A549 (cell line): ENCODE results near the gene DDX31. TPM values are rescaled to one million over a fixed set of nuclear protein-coding genes. Genes with fewer than 3 reads are reported as not detected.
A peak's percentile ranks its signal among the peaks of the same experiment; 100 is the strongest.

ENCODE experiments used
- ATAC-seq, 2 experiments: fragments of 200-7000 bp in 1 of 2; fragments of >200 bp in 1 of 2; cut with Nextera tagmentation in 1 of 2; cut with Tn5 transposase in 1 of 2; 3 replicates each; pipeline versions ENCODE4 v1.8.0 to v1.9.1; 2018 to 2020; ENCODE audit warnings: mild to moderate bottlenecking in 1 of 2, moderate library complexity in 1 of 2
- CTCF ChIA-PET: fragments of 300-600 bp; sonication (Branson Sonifier 250); formaldehyde crosslinking; extraction: SDS; loops from one replicate; lab custom pipeline; 2021; ENCODE audit warnings: antibody characterized with exemption, inconsistent platforms; lab: Yijun Ruan, JAX
- POLR2A ChIA-PET: fragments of 350-600 bp; formaldehyde crosslinking; extraction: SDS; loops from one replicate; lab custom pipeline; 2021; ENCODE audit warnings: antibody characterized with exemption, inconsistent platforms; lab: Yijun Ruan, JAX
- DNase-seq, 2 experiments: peaks; one replicate each; pipeline versions ENCODE4 v3.0.0 to v3.0.0-alpha.2; 2011 to 2016; ENCODE audit warnings: low read depth in 1 of 2, low spot score in 1 of 2
- FAIRE-seq: peaks from 2 replicates; lab custom pipeline; 2011; peaks lifted over from hg19 to GRCh38; lab: Jason Lieb, UNC
- H3K27ac ChIP-seq, 2 experiments: fragments of >200 bp; sonication (Bioruptor Twin); formaldehyde crosslinking; 3 replicates each; pipeline ENCODE4 v1.5.1; 2016 to 2017
- H3K4me1 ChIP-seq: fragments of >200 bp; sonication (Bioruptor Twin); formaldehyde crosslinking; 3 replicates; pipeline ENCODE4 v1.6.1; 2016
- H3K4me2 ChIP-seq: fragments of >200 bp; sonication (Bioruptor Twin); formaldehyde crosslinking; 3 replicates; pipeline ENCODE4 v1.6.1; 2016
- H3K4me3 ChIP-seq: fragments of >200 bp; sonication (Bioruptor Twin); formaldehyde crosslinking; 3 replicates; pipeline ENCODE4 v1.5.1; 2016
- H3K9me3 ChIP-seq: fragments of >200 bp; sonication (Bioruptor Twin); formaldehyde crosslinking; 3 replicates; pipeline ENCODE4 v1.6.1; 2016
- CBX2 ChIP-seq: fragments of 200-600 bp; sonication (generic); IDR thresholded peaks from 2 replicates; pipeline ENCODE4 v1.6.1; 2016; ENCODE audit warnings: low read depth, mild to moderate bottlenecking, borderline replicate concordance
- CBX8 ChIP-seq: fragments of 200-600 bp; sonication (generic); IDR thresholded peaks from 2 replicates; pipeline ENCODE4 v1.6.1; 2016
- CHD4 ChIP-seq: fragments of 200-600 bp; sonication (generic); IDR thresholded peaks from 2 replicates; pipeline ENCODE4 v1.6.1; 2016; ENCODE audit warnings: antibody characterized with exemption, mild to moderate bottlenecking, borderline replicate concordance
- CTCF ChIP-seq: fragments of >200 bp; sonication (Bioruptor Twin); formaldehyde crosslinking; IDR thresholded peaks from 3 replicates; pipeline ENCODE4 v1.5.1; 2016
- EP300 ChIP-seq, 2 experiments: fragments of >200 bp; sonication (Bioruptor Twin); formaldehyde crosslinking; IDR thresholded peaks; 2 replicates in 1 of 2; 3 replicates in 1 of 2; pipeline ENCODE4 v1.6.1; 2016 to 2017
- FOSL2 ChIP-seq, 2 experiments: fragments of 450-650 bp in 1 of 2; fragments of >200 bp in 1 of 2; sonication (Bioruptor Twin) in 1 of 2; formaldehyde crosslinking; IDR thresholded peaks; 2 replicates each; pipeline versions ENCODE4 v1.5.0 to v1.6.1; 2016 to 2020; ENCODE audit warnings: mild to moderate bottlenecking in 1 of 2, moderate library complexity in 1 of 2
- HDAC2 ChIP-seq: fragments of 200-600 bp; sonication (generic); IDR thresholded peaks from 2 replicates; pipeline ENCODE4 v1.6.1; 2016
- HOXB13 ChIP-seq: fragments of 250-450 bp; sonication (Bioruptor Pico); IDR thresholded peaks from 2 replicates; pipeline ENCODE4 v1.5.0; 2020; ENCODE audit warnings: low read depth, mild to moderate bottlenecking, moderate library complexity
- JUNB ChIP-seq: fragments of >200 bp; sonication (Bioruptor Twin); formaldehyde crosslinking; IDR thresholded peaks from 2 replicates; pipeline ENCODE4 v1.6.1; 2016
- KDM1A ChIP-seq: fragments of 200-600 bp; sonication (generic); IDR thresholded peaks from 2 replicates; pipeline ENCODE4 v1.6.1; 2016; ENCODE audit warnings: low read depth, mild to moderate bottlenecking
- MAFK ChIP-seq: fragments of 450-650 bp; IDR thresholded peaks from 2 replicates; pipeline ENCODE4 v1.6.1; 2014; ENCODE audit not compliant: partially characterized antibody
- MAZ ChIP-seq: fragments of 150-350 bp; IDR thresholded peaks from 2 replicates; pipeline ENCODE4 v1.6.1; 2014; ENCODE audit warnings: antibody characterized with exemption, low read depth, low read length, borderline replicate concordance
- NPAS2 ChIP-seq: fragments of 250-450 bp; sonication (Bioruptor Pico); IDR thresholded peaks from 2 replicates; pipeline ENCODE4 v1.8.0; 2022; ENCODE audit warnings: mild to moderate bottlenecking, moderate library complexity, borderline replicate concordance
- RNF2 ChIP-seq: fragments of 200-600 bp; sonication (generic); IDR thresholded peaks from 2 replicates; pipeline ENCODE4 v1.6.1; 2016; ENCODE audit warnings: low read depth, mild to moderate bottlenecking, antibody characterized with exemption, moderate library complexity, borderline replicate concordance
- SMC3 ChIP-seq: fragments of >200 bp; sonication (Bioruptor Twin); formaldehyde crosslinking; IDR thresholded peaks from 3 replicates; pipeline ENCODE4 v1.6.1; 2018; ENCODE audit warnings: inconsistent platforms
- ZC3H11A ChIP-seq: fragments of 450-650 bp; IDR thresholded peaks from 2 replicates; pipeline ENCODE4 v1.6.1; 2014; ENCODE audit warnings: antibody characterized with exemption, mild to moderate bottlenecking
- ZFP36 ChIP-seq: fragments of 450-650 bp; IDR thresholded peaks from 2 replicates; pipeline ENCODE4 v1.6.1; 2014; ENCODE audit warnings: borderline replicate concordance; ENCODE audit not compliant: partially characterized antibody
- ZSCAN20 ChIP-seq: fragments of 250-450 bp; sonication (Bioruptor Pico); IDR thresholded peaks from 2 replicates; pipeline ENCODE4 v1.8.0; 2022; ENCODE audit warnings: mild to moderate bottlenecking, moderate library complexity
- WGBS: methylation state at CpG from one replicate; pipeline ENCODE4 v1.1.6; 2017; ENCODE audit errors: missing lambda C conversion rate; 5-methylcytosine and 5-hydroxymethylcytosine counted together
- polyA plus RNA-seq, 4 experiments: library from polyadenylated mRNA; depleted of rRNA in 3 of 4; stranded (reverse); fragments of >200 nt; fragmentation: RNase III in 1 of 4; extraction: RNeasy Plus Mini Kit Qiagen cat#74134 plus additional on column Dnase treatment in 1 of 4; gene quantifications; 2 replicates in 3 of 4; 3 replicates in 1 of 4; pipeline ENCODE4 v1.2.3, GENCODE V29; 2011 to 2017
- TF ChIP-seq, protein P1 (sequence below): fragments of 250-450 bp; sonication (Bioruptor Pico); IDR thresholded peaks from 2 replicates; pipeline ENCODE4 v1.5.0; 2020; ENCODE audit warnings: low read depth, mild to moderate bottlenecking, moderate library complexity
- TF ChIP-seq, protein P2 (sequence below): IDR thresholded peaks from 2 replicates; pipeline ENCODE4 v1.6.1; 2012; ENCODE audit warnings: low read depth, borderline replicate concordance
- TF ChIP-seq, protein P3 (sequence below): fragments of >200 bp; sonication (Bioruptor Twin); formaldehyde crosslinking; IDR thresholded peaks from 3 replicates; pipeline ENCODE4 v1.6.1; 2016

The DDX31 gene
- polyA plus RNA-seq, 2 of the 4 experiments (the other 2 are of a cell fraction) = 20.0 to 30.1 TPM

DNA sequence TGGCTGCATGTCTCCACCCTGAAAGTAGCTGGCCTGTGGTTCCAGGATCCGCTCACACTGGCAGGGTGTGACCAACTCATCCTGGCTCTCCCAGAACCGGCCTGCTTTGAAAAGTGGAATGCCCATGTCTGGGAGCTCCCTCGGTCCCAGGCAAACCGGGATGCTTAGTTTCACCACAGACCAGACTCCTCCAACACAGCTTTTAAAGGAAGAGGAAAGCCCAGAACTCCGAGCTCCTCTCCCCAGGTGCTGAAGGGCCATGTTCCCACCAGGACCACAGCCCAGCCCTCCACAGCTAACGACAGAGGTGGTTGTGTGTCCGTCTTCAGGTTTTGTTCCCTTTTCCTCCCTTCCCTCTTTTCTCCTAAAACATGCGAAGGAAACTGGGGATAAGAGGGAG is 38.5 kb upstream of the DDX31 start (continued):
- TF ChIP-seq FOSL2 (IDR thresholded peaks at IDR 0.05) (no peak), FOSL2 (CRISPR knock-in tag; IDR thresholded peaks at IDR 0.05) (no peak), HDAC2 (no peak), ZSCAN20 (CRISPR knock-in tag) (no peak), ZC3H11A (no peak), CHD4 (no peak)

- Histone ChIP-seq H3K4me3 (no peak overlapping the region), H3K4me1 (no peaks in the 10 kb centered on the region), H3K27ac (no peak overlapping the region), H3K4me2 (no peak overlapping the region), H3K9me3 (peaks cover 33% of the 10 kb centered on the region)
- FAIRE-seq (no peak), ATAC-seq (no peak), DNase-seq (no peak)
- TF ChIP-seq CTCF (no peak), MAZ (no peak), EP300 (IDR thresholded peaks at IDR 0.05) (no peak), RNF2 (no peak), NPAS2 (CRISPR knock-in tag) (no peak), JUNB (no peak), CBX8 (no peak), MAFK (no peak), CBX2 (no peak)
- TF ChIP-seq, protein P1, sequence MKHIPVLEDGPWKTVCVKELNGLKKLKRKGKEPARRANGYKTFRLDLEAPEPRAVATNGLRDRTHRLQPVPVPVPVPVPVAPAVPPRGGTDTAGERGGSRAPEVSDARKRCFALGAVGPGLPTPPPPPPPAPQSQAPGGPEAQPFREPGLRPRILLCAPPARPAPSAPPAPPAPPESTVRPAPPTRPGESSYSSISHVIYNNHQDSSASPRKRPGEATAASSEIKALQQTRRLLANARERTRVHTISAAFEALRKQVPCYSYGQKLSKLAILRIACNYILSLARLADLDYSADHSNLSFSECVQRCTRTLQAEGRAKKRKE = no peak
- TF ChIP-seq, protein P2, sequence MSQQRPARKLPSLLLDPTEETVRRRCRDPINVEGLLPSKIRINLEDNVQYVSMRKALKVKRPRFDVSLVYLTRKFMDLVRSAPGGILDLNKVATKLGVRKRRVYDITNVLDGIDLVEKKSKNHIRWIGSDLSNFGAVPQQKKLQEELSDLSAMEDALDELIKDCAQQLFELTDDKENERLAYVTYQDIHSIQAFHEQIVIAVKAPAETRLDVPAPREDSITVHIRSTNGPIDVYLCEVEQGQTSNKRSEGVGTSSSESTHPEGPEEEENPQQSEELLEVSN = no peak
- CTCF ChIA-PET = interaction anchor here (0.6 kb wide), 2 partner anchors 10 to 53 kb away, joined by 3 read pairs; no protein-coding TSS in a partner anchor
- WGBS = 1% methylated on average over 2 of the region's 2 CpGs
- POLR2A ChIA-PET = no interaction called here
Measured at GRCh38 chr9:132703336-132703735, 33.6 kb upstream of the DDX31 start.

- H3K4me1 ChIP-seq = no peaks in the 10 kb centered on the region
- no peak overlapping the region for H3K4me3 ChIP-seq
- FAIRE-seq = no peak
- WGBS = 9% methylated on average over 1 of the region's 1 CpG
- POLR2A ChIA-PET = no interaction called here
- no peak overlapping the region for H3K27ac ChIP-seq
- CTCF ChIA-PET = interaction anchor here (0.6 to 0.8 kb wide), 3 partner anchors 10 to 26 kb away, joined by 3 read pairs; no protein-coding TSS in a partner anchor
- no peak for ATAC-seq
- no peak for TF ChIP-seq HOXB13
- peak; percentile 92 for TF ChIP-seq ZFP36
- TF ChIP-seq, all 56 proteins: peak for 1
- Histone ChIP-seq H3K4me2 (no peak overlapping the region), H3K9me3 (peaks cover 43% of the 10 kb centered on the region)
- peak in 1 of 2 experiments; percentile 54 for DNase-seq
Measured at GRCh38 chr9:132702254-132702653, 32.5 kb upstream of the DDX31 start.

DNA sequence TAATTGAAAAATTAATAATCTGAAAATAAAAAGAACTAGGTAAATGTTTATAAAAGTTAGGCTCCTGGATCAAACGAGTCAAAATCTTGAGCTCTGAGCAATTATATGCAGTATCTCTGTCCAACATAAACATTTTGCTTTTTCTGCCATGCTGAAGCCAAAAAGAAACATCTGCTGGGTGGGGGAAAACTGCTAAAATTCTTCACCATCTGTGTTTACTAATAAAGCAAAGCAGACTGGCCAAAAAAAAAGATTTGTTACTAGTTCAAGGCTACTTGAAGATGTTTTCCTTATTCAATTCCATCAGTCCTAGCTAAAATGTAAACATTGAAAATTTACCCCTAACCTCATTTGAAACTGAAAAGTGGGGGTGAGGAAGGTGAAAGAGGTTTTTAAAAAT is 30.2 kb upstream of the DDX31 start:
- Histone ChIP-seq H3K9me3 (peaks cover 64% of the 10 kb centered on the region), H3K4me1 (no peaks in the 10 kb centered on the region), H3K27ac (no peak overlapping the region), H3K4me2 (no peak overlapping the region), H3K4me3 (no peak overlapping the region)
- CTCF ChIA-PET = no interaction called here
- no peak for ATAC-seq
- 0% methylated on average over 1 of the region's 1 CpG for WGBS
- no peak for DNase-seq
- POLR2A ChIA-PET = no interaction called here
- no peak for FAIRE-seq
- TF ChIP-seq, protein P3, sequence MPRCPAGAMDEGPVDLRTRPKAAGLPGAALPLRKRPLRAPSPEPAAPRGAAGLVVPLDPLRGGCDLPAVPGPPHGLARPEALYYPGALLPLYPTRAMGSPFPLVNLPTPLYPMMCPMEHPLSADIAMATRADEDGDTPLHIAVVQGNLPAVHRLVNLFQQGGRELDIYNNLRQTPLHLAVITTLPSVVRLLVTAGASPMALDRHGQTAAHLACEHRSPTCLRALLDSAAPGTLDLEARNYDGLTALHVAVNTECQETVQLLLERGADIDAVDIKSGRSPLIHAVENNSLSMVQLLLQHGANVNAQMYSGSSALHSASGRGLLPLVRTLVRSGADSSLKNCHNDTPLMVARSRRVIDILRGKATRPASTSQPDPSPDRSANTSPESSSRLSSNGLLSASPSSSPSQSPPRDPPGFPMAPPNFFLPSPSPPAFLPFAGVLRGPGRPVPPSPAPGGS = no peak
- TF ChIP-seq RNF2 (no peak), SMC3 (no peak), KDM1A (no peak)
